Stimulated activated CD4-positive, alpha-beta T cell treated with anti-CD3 and anti-CD28 coated beads, Interleukin-2, amount 100 ng/mL, for 4 hours (primary cell): Measurements from ENCODE around the gene OLAH.
"Not testable (repeated sequence)": the region's sequence is repeated elsewhere in the genome, so short reads cannot be mapped to it uniquely, and the experiment has no call there.

Experiments
- DNase-seq: peaks from one replicate; pipeline ENCODE4 v3.0.0-alpha.2; 2020; ENCODE audit warnings: low read depth

Gene OLAH

GRCh38 chr10:15043674-15044073 is at the start of gene OLAH:
Gene OLAH (plus strand): TSS chr10:15043943. CDS start chr10:15047289, 3,346 bp downstream.
- no peak for DNase-seq

GRCh38 chr10:14995964-14996565 is 47.7 kb upstream of the OLAH start:
- DNase-seq: no peak

GRCh38 chr10:15013530-15013929 is 30.2 kb upstream of the OLAH start:
- not testable (repeated sequence) for DNase-seq

- no peak for DNase-seq
These were observed 28.3 kb upstream of the OLAH start for GRCh38 chr10:15015451-15015850.

GRCh38 chr10:15020966-15021365 is 22.8 kb upstream of the OLAH start:
- not testable (repeated sequence) for DNase-seq

GRCh38 chr10:15023079-15023478 is 20.7 kb upstream of the OLAH start:
- DNase-seq: not testable (repeated sequence)

- not testable (repeated sequence) for DNase-seq
These were observed 19.4 kb upstream of the OLAH start for GRCh38 chr10:15024017-15025004.

GRCh38 chr10:15025040-15025439 is 18.7 kb upstream of the OLAH start:
- DNase-seq: not testable (repeated sequence)

- DNase-seq: no peak
These were observed 16.0 kb upstream of the OLAH start for GRCh38 chr10:15027741-15028140.

GRCh38 chr10:15035385-15036301 is 8.1 kb upstream of the OLAH start:
- no peak for DNase-seq

GRCh38 chr10:15037691-15038090 is 6.1 kb upstream of the OLAH start:
- DNase-seq: no peak

GRCh38 chr10:15038416-15038815 is 5.3 kb upstream of the OLAH start:
- DNase-seq: no peak

GRCh38 chr10:15045380-15045779 is 1.6 kb downstream of the OLAH start:
- DNase-seq: no peak

GRCh38 chr10:15046626-15047025 is 2.9 kb downstream of the OLAH start:
- DNase-seq: no peak

GRCh38 chr10:15049533-15049932 is 5.8 kb downstream of the OLAH start:
- DNase-seq: no peak

GRCh38 chr10:15052121-15052520 is 8.4 kb downstream of the OLAH start:
- no peak for DNase-seq

- no peak for DNase-seq
These were observed 9.3 kb downstream of the OLAH start for GRCh38 chr10:15053061-15053460.

- DNase-seq: no peak
These were observed 14.9 kb downstream of the OLAH start for GRCh38 chr10:15058689-15059088.

- no peak for DNase-seq
These were observed 16.2 kb downstream of the OLAH start for GRCh38 chr10:15059914-15060313.

- no peak for DNase-seq
These were observed 16.9 kb downstream of the OLAH start for GRCh38 chr10:15060638-15061037.

- DNase-seq: no peak
These were observed 23.4 kb downstream of the OLAH start for GRCh38 chr10:15067154-15067553.

- DNase-seq: no peak
These were observed 25.1 kb downstream of the OLAH start for GRCh38 chr10:15068802-15069201.
